ENCODE results near the gene LOXL1. TPM values are rescaled to one million over a fixed set of nuclear protein-coding genes. Genes with fewer than 3 reads are reported as not detected.
A peak's percentile ranks its signal among the peaks of the same experiment; 100 is the strongest.

LOXL1 gene
- total RNA-seq, 1 donor from 2014 or later = 163 TPM

- no peak for DNase-seq
- Mint-ChIP-seq H3K27me3 (ENCODE audit: unreplicated experiment) (no peaks in the 10 kb centered on the region), H3K4me1 (ENCODE audit: low read depth, unreplicated experiment) (peaks cover 17% of the 10 kb centered on the region), H3K9me3 (ENCODE audit: unreplicated experiment) (peaks cover 8% of the 10 kb centered on the region), H3K27ac (ENCODE audit: unreplicated experiment) (no peak overlapping the region), H3K36me3 (ENCODE audit: unreplicated experiment) (peaks cover 23% of the 10 kb centered on the region), H3K4me3 (ENCODE audit: unreplicated experiment) (no peak overlapping the region)
- no peak for TF ChIP-seq CTCF (IDR thresholded peaks at IDR 0.05; ENCODE audit: partially characterized antibody, unreplicated experiment)
Observed at GRCh38 chr15:73915082-73915481, 11.2 kb upstream of the LOXL1 start.

- TF ChIP-seq CTCF (IDR thresholded peaks at IDR 0.05; ENCODE audit: partially characterized antibody, unreplicated experiment) = no peak
- Mint-ChIP-seq H3K4me3 (ENCODE audit: unreplicated experiment) (no peak overlapping the region), H3K4me1 (ENCODE audit: low read depth, unreplicated experiment) (peaks cover 32% of the 10 kb centered on the region), H3K27me3 (ENCODE audit: unreplicated experiment) (peaks cover 8% of the 10 kb centered on the region), H3K36me3 (ENCODE audit: unreplicated experiment) (peaks cover 20% of the 10 kb centered on the region), H3K9me3 (ENCODE audit: unreplicated experiment) (peaks cover 11% of the 10 kb centered on the region), H3K27ac (ENCODE audit: unreplicated experiment) (no peak overlapping the region)
- DNase-seq = no peak
Observed at GRCh38 chr15:73918784-73919183, 7.5 kb upstream of the LOXL1 start.

DNA sequence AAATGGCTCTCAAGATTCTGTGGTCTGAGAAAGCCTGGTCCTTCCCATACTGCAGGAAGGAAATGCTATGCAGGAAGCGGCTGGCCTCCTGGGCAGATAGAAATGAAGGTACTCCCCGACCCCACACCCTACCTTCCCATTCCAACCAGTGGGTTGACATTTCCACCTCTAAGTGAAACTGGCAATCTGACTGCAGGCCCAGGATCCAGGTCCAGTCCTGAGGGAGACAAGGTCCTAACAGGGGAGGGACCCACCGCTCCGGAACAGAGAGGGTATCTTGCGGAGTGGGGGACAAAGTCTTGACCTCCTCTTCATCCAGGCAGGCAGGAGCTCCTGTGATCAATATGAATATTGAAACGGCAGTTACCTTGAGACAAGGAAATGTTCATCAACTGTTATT lies 6.6 kb upstream of the LOXL1 start:
- no peak for TF ChIP-seq CTCF (IDR thresholded peaks at IDR 0.05; ENCODE audit: partially characterized antibody, unreplicated experiment)
- Mint-ChIP-seq H3K27me3 (ENCODE audit: unreplicated experiment) (peaks cover 8% of the 10 kb centered on the region), H3K36me3 (ENCODE audit: unreplicated experiment) (peaks cover 20% of the 10 kb centered on the region), H3K4me3 (ENCODE audit: unreplicated experiment) (no peak overlapping the region), H3K9me3 (ENCODE audit: unreplicated experiment) (peaks cover 12% of the 10 kb centered on the region), H3K4me1 (ENCODE audit: low read depth, unreplicated experiment) (peaks cover 40% of the 10 kb centered on the region), H3K27ac (ENCODE audit: unreplicated experiment) (no peak overlapping the region)
- no peak for DNase-seq

- DNase-seq = no peak
- H3K9me3 Mint-ChIP-seq (ENCODE audit: unreplicated experiment) = peaks cover 15% of the 10 kb centered on the region
- H3K27me3 Mint-ChIP-seq (ENCODE audit: unreplicated experiment) = peaks cover 12% of the 10 kb centered on the region
- peak overlapping the region; percentile 80 for H3K4me3 Mint-ChIP-seq (ENCODE audit: unreplicated experiment)
- H3K36me3 Mint-ChIP-seq (ENCODE audit: unreplicated experiment) = peaks cover 20% of the 10 kb centered on the region
- TF ChIP-seq CTCF (IDR thresholded peaks at IDR 0.05; ENCODE audit: partially characterized antibody, unreplicated experiment) = no peak
- peaks cover 51% of the 10 kb centered on the region for H3K4me1 Mint-ChIP-seq (ENCODE audit: low read depth, unreplicated experiment)
- H3K27ac Mint-ChIP-seq (ENCODE audit: unreplicated experiment) = peak overlapping the region; percentile 80
Observed at GRCh38 chr15:73921254-73921925, 4.9 kb upstream of the LOXL1 start.
